OCI-LY3 (cell line): Measurements from ENCODE around the gene CLPTM1.

Experiments used
- CTCF ChIP-seq: fragments of 200-600, 300-600 bp; sonication (generic); IDR thresholded peaks from 2 replicates; pipeline ENCODE4 v1.5.1; 2014; ENCODE audit warnings: antibody characterized with exemption, low read length, low read depth
- EZH2phosphoT487 ChIP-seq: fragments of 200-600 bp; shearing (Covaris generic); IDR thresholded peaks from 2 replicates; pipeline ENCODE4 v1.6.1; 2018; ENCODE audit warnings: antibody characterized with exemption, mixed run types, low read depth

- TF ChIP-seq CTCF (no peak), EZH2phosphoT487 (no peak)
These were observed 5.6 kb upstream of the CLPTM1 start for GRCh38 chr19:44949550-44949949.
